ENCODE data around the gene ERF. TPM values are rescaled to one million over a fixed set of nuclear protein-coding genes. Genes with fewer than 3 reads are reported as not detected.

The ERF gene
- total RNA-seq, 1 donor from 2014 or later = 31.6 TPM

- TF ChIP-seq CTCF (IDR thresholded peaks at IDR 0.05; ENCODE audit: insufficient read depth, low read length, poor library complexity, severe bottlenecking) = no peak
- Histone ChIP-seq H3K36me3 (ENCODE audit: control insufficient read depth, insufficient read depth, low read length) (peaks cover 3% of the 10 kb centered on the region), H3K27me3 (ENCODE audit: control insufficient read depth, insufficient read depth, low read length) (no peaks in the 10 kb centered on the region), H3K4me3 (ENCODE audit: low read depth, low read length) (no peak overlapping the region)
- no peak for DNase-seq (ENCODE audit: low read depth)
These were observed 25.0 kb downstream of the ERF start for GRCh38 chr19:42229855-42230351.

- H3K36me3 ChIP-seq (ENCODE audit: control insufficient read depth, insufficient read depth, low read length) = peaks cover 3% of the 10 kb centered on the region
- H3K4me3 ChIP-seq (ENCODE audit: low read depth, low read length) = no peak overlapping the region
- H3K27me3 ChIP-seq (ENCODE audit: control insufficient read depth, insufficient read depth, low read length) = no peaks in the 10 kb centered on the region
- TF ChIP-seq CTCF (IDR thresholded peaks at IDR 0.05; ENCODE audit: insufficient read depth, low read length, poor library complexity, severe bottlenecking) = no peak
- DNase-seq (ENCODE audit: low read depth) = no peak
These were observed 25.6 kb downstream of the ERF start for GRCh38 chr19:42229301-42229854.

- TF ChIP-seq CTCF (IDR thresholded peaks at IDR 0.05; ENCODE audit: insufficient read depth, low read length, poor library complexity, severe bottlenecking) = no peak
- DNase-seq (ENCODE audit: low read depth) = no peak
- H3K4me3 ChIP-seq (ENCODE audit: low read depth, low read length) = no peak overlapping the region
- no peaks in the 10 kb centered on the region for H3K27me3 ChIP-seq (ENCODE audit: control insufficient read depth, insufficient read depth, low read length)
- peaks cover 2% of the 10 kb centered on the region for H3K36me3 ChIP-seq (ENCODE audit: control insufficient read depth, insufficient read depth, low read length)
These were observed 26.3 kb downstream of the ERF start for GRCh38 chr19:42228641-42229040.

GRCh38 chr19:42226886-42227285 lies 28.0 kb downstream of the ERF start:
- no peaks in the 10 kb centered on the region for H3K27me3 ChIP-seq (ENCODE audit: control insufficient read depth, insufficient read depth, low read length)
- peaks cover 2% of the 10 kb centered on the region for H3K36me3 ChIP-seq (ENCODE audit: control insufficient read depth, insufficient read depth, low read length)
- DNase-seq (ENCODE audit: low read depth) = no peak
- H3K4me3 ChIP-seq (ENCODE audit: low read depth, low read length) = no peak overlapping the region
- TF ChIP-seq CTCF (IDR thresholded peaks at IDR 0.05; ENCODE audit: insufficient read depth, low read length, poor library complexity, severe bottlenecking) = no peak

GRCh38 chr19:42225718-42226292 lies 29.1 kb downstream of the ERF start:
- no peaks in the 10 kb centered on the region for H3K27me3 ChIP-seq (ENCODE audit: control insufficient read depth, insufficient read depth, low read length)
- peaks cover 2% of the 10 kb centered on the region for H3K36me3 ChIP-seq (ENCODE audit: control insufficient read depth, insufficient read depth, low read length)
- no peak overlapping the region for H3K4me3 ChIP-seq (ENCODE audit: low read depth, low read length)
- DNase-seq (ENCODE audit: low read depth) = no peak
- TF ChIP-seq CTCF (IDR thresholded peaks at IDR 0.05; ENCODE audit: insufficient read depth, low read length, poor library complexity, severe bottlenecking) = no peak
